Urinary bladder (tissue), 4 donors: ENCODE data around the gene BEAN1. TPM values are rescaled to one million over a fixed set of nuclear protein-coding genes. Genes with fewer than 3 reads are reported as not detected.

Experiments used
- DNase-seq: peaks from one replicate; pipeline ENCODE4 v3.0.0-alpha.2; 2015; ENCODE audit errors: extremely low spot score
- H3K27ac ChIP-seq: one replicate; pipeline ENCODE4 v1.5.1; 2013; ENCODE audit warnings: low read depth, mild to moderate bottlenecking, moderate library complexity
- H3K36me3 ChIP-seq: one replicate; pipeline ENCODE4 v1.6.1; 2013; ENCODE audit warnings: mild to moderate bottlenecking, moderate library complexity; ENCODE audit not compliant: insufficient read depth
- H3K4me1 ChIP-seq: one replicate; pipeline ENCODE4 v1.6.1; 2013; ENCODE audit warnings: mild to moderate bottlenecking, moderate library complexity; ENCODE audit not compliant: insufficient read depth
- H3K4me3 ChIP-seq: one replicate; pipeline ENCODE4 v1.5.1; 2013; ENCODE audit warnings: low read depth, low read length
- WGBS: extraction: QIAGEN DNeasy Blood & Tissue Kit; methylation state at CpG from one replicate; pipeline ENCODE4 v1.1.7; 2013; 5-methylcytosine and 5-hydroxymethylcytosine counted together
- polyA plus RNA-seq: library from polyadenylated mRNA; stranded (reverse); fragments of 200-250 nt; gene quantifications from one replicate; pipeline ENCODE4 v1.2.3, GENCODE V29; 2013
- total RNA-seq: library from RNA; depleted of rRNA; stranded (reverse); fragments of >200 nt; gene quantifications from one replicate; pipeline ENCODE4 v1.2.3, GENCODE V29; 2014
- donor health status: healthy with polysubstance abuse.
- donor health status: healthy.

Gene BEAN1
- total and polyA plus RNA-seq, 2 donors: 0.85 to 1.0 TPM

DNA sequence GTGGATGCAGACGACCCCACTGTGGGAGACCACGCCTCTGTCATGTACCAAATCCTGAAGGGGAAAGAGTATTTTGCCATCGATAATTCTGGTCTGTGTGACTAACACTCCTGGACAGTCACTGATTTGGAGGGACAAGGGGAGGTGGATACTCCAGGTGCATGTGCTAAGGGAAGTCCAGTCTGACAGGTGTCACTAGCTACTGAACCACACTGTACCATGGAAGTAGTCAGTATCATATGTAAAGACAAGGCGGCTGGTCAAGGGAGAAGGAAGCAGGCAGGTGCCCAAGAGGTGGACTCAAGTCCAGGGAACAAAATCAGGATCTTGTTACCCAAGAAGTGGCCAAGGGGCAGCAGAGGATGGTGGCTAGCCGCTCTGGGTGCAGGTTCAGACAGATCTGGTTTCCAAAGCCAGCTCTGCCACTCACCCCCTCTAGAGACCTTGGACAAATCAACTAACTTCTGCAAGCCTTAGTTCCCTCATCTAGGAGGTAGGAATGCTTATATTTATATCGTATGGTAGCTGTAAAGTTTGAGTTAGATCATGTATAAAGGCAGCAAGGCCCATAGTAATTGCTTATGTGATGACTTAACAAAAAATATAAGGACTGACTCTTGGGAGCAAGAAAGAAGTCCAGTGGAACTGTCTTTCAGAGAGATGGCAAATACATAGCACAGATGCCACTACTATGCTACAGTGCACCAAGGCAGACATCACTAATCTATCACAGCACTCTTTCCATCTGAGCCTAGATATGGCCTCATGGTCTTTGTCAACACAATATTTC, 38.5 kb upstream of the BEAN1 start:
- no peak for DNase-seq
- H3K36me3 ChIP-seq: no peaks in the 10 kb centered on the region
- no peaks in the 10 kb centered on the region for H3K4me1 ChIP-seq
- H3K27ac ChIP-seq: no peak overlapping the region
- 86% methylated on average over 6 of the region's 6 CpGs for WGBS
- no peak overlapping the region for H3K4me3 ChIP-seq

DNA sequence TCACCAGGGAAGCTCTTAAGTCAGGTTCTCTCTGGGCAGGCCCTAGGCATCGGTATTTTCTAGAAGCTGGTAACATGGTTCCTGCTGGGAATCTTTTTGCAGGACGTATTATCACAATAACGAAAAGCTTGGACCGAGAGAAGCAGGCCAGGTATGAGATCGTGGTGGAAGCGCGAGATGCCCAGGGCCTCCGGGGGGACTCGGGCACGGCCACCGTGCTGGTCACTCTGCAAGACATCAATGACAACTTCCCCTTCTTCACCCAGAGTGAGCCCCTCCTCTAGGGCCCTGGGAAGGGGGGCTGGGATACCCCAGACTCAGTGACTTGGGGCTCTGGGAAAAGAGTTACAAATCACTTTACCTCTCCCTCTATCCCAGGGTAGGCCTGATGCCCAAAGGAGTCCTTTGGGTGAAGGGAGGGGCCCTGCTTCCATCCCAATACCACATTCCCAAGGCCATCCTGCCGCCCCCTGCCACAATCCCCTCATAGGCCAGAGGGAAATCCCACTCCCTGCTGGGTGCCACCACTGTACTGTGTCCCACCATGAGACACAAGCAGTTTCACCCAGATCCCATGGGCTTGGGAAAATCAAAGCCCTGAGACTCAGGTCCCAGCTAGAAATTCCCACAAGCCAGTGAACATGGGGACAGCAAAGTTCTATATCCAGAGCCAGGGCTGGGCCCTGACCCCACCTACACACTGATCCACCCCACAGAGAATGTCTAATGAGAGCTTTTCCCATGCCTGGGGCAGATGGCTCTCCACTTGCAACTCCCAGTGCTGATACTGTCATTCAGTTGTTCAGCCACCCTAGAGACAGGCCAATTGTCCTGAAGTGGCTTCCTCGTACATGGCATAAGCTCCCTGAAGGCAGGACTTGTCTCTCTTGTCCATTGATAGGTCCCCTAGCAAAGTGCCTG, 37.6 kb upstream of the BEAN1 start:
- Histone ChIP-seq H3K4me1 (no peaks in the 10 kb centered on the region), H3K27ac (no peak overlapping the region), H3K36me3 (no peaks in the 10 kb centered on the region), H3K4me3 (no peak overlapping the region)
- DNase-seq: no peak
- 96% methylated on average over 13 of the region's 13 CpGs for WGBS

GRCh38 chr16:66390346-66391108, 36.6 kb upstream of the BEAN1 start:
- 93% methylated on average over 14 of the region's 14 CpGs for WGBS
- Histone ChIP-seq H3K36me3 (no peaks in the 10 kb centered on the region), H3K27ac (no peak overlapping the region), H3K4me3 (no peak overlapping the region), H3K4me1 (no peaks in the 10 kb centered on the region)
- no peak for DNase-seq

- Histone ChIP-seq H3K27ac (no peak overlapping the region), H3K4me1 (no peaks in the 10 kb centered on the region), H3K4me3 (no peak overlapping the region), H3K36me3 (no peaks in the 10 kb centered on the region)
- 80% methylated on average over 18 of the region's 18 CpGs for WGBS
- DNase-seq: no peak
These were observed 35.1 kb upstream of the BEAN1 start for GRCh38 chr16:66391726-66392670.

DNA sequence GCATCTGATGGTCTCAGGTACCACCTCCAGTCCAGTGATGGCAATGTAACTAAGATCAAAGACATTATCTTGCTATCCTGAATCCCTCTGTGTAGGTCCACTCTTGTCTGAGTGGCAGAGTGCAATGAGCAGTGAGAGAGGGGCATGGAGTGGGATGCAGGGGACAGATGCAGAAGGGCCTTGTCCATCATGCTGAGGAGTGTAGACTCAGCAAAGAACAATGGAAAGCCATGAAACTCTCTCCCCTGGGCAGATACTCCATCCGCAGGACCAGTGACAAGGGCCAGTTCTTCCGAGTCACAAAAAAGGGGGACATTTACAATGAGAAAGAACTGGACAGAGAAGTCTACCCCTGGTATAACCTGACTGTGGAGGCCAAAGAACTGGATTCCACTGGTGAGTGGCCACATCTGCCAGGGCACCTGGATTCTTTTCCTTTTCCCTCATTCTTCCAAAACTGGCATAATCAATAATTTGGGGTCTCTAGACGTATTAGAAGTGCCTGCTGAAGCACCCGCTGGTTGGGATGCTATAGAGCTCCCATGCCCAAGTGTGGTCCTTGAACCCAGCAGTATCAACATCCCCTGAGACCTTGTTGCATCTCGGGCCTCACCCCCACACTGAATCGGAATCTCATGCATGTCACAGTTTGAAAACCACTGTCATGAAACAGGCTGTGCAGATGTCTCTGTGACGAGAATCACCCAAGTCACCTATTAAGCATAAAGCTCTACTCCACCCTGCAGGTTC, 31.1 kb upstream of the BEAN1 start:
- no peak for DNase-seq
- WGBS: 93% methylated on average over 7 of the region's 7 CpGs
- Histone ChIP-seq H3K36me3 (no peaks in the 10 kb centered on the region), H3K27ac (no peak overlapping the region), H3K4me1 (no peaks in the 10 kb centered on the region), H3K4me3 (no peak overlapping the region)

DNA sequence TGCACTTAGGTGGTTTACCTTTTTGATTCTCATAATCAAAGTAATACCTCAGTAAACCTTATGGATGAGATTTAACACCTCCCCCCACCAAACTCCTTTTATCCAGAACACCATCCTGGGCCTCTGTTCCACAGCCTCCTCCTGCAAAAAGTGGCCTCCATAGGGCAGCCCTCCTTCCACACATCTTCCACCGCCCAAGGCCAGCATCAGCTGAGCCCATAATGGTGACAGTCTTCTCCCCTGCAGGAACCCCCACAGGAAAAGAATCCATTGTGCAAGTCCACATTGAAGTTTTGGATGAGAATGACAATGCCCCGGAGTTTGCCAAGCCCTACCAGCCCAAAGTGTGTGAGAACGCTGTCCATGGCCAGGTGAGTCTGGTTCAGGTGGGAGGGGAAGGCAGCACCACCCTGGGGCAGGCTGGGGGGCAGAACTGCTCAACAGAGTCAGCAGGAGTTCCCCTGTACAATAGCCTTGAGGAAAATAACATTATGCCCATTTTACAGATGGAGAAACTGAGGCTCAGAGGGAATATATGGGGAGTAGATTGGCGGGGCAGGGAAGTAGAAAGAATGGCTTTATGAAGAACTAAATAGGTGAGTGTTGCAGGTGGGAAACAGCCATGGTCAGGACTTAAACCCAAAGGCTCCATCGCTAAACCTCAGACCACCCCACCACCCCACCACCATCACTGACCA, 29.2 kb upstream of the BEAN1 start:
- Histone ChIP-seq H3K27ac (no peak overlapping the region), H3K4me1 (no peaks in the 10 kb centered on the region), H3K4me3 (no peak overlapping the region), H3K36me3 (no peaks in the 10 kb centered on the region)
- no peak for DNase-seq
- 75% methylated on average over 5 of the region's 5 CpGs for WGBS

DNA sequence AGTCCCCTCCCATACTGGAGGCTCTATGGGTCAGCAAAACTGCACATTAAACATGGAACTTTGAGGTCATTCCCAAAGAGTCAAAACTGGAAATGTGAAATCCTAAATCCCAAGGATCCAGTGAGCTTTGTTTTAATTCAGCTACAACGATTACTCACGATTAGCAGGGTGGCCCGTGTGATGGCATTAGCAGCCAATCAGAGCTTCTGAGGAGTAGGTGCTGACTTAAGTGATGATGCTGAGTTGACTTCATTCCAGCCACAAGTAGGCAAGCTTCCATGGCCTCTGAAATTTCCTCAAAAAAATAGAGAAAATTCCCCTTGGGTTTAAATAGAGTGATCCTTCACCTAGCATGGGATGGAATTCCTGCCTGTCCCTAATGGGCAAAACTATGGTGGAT, 28.1 kb upstream of the BEAN1 start:
- no peak for DNase-seq
- Histone ChIP-seq H3K36me3 (no peaks in the 10 kb centered on the region), H3K27ac (no peak overlapping the region), H3K4me3 (no peak overlapping the region), H3K4me1 (no peaks in the 10 kb centered on the region)
- 69% methylated on average over 3 of the region's 3 CpGs for WGBS

- no peaks in the 10 kb centered on the region for H3K4me1 ChIP-seq
- no peak overlapping the region for H3K27ac ChIP-seq
- 64% methylated on average over 3 of the region's 3 CpGs for WGBS
- no peaks in the 10 kb centered on the region for H3K36me3 ChIP-seq
- DNase-seq: no peak
- H3K4me3 ChIP-seq: no peak overlapping the region
These were observed 27.2 kb upstream of the BEAN1 start for GRCh38 chr16:66399930-66400329.

DNA sequence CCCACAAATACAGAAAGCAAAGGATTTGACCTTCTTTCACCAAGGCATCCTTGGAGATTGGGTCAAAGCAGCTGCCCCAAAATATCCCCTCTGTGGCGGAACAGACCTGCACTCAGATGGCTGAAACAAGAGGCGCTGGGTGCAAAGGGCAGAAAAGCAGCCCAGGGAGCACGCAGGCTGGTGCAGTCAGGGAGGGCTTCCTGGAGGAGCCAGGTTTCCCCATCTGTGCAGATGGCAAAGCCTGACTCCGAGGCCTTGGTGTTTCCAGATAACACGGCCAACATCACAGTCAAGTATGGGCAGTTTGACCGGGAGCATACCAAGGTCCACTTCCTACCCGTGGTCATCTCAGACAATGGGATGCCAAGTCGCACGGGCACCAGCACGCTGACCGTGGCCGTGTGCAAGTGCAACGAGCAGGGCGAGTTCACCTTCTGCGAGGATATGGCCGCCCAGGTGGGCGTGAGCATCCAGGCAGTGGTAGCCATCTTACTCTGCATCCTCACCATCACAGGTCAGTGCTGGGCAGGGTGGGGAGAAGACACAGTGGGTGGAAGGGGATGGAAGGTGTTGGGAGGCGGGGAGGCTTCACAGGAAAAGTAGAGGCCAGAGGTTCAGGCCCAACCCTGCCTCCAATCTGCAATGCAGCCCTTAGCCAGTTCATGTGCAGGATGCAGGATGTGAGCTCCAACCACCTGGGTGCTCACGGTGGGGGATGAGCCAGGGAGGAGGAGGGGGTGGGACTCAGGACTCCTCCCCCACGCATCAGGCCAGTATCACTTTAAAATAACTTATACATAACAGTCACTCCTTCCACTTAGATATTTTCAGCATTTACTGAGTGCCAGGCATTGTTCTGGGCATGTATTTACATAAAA, 26.4 kb upstream of the BEAN1 start:
- H3K4me3 ChIP-seq: no peak overlapping the region
- no peaks in the 10 kb centered on the region for H3K36me3 ChIP-seq
- WGBS: 90% methylated on average over 20 of the region's 20 CpGs
- DNase-seq: no peak
- H3K4me1 ChIP-seq: no peaks in the 10 kb centered on the region
- H3K27ac ChIP-seq: no peak overlapping the region

- DNase-seq: no peak
- no peaks in the 10 kb centered on the region for H3K36me3 ChIP-seq
- whole genome bisulfite sequencing: 70% methylated on average over 11 of the region's 11 CpGs
- no peaks in the 10 kb centered on the region for H3K4me1 ChIP-seq
- H3K4me3 ChIP-seq: no peak overlapping the region
- H3K27ac ChIP-seq: no peak overlapping the region
These were observed 25.5 kb upstream of the BEAN1 start for GRCh38 chr16:66401610-66402009.

DNA sequence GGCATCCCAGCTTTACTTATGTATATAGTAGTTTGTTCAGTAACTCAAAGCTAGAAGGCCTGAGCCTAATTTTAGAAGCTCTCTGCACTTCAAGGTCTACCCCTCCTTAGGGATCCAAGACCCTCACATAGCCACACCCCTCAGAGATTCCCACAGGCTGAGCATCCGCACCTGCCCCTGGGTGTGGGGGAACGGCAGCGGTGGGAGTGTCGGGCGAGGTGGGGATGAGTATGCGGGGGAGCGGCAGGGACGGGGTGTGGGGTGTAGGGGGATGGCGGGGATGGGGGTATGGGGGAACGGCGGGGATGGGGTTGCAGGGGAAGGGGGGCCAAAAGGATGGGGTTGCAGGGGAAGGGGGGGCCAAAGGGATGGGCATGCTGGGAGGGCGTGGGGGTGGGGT, 24.9 kb upstream of the BEAN1 start:
- no peak for DNase-seq
- H3K36me3 ChIP-seq: no peaks in the 10 kb centered on the region
- no peak overlapping the region for H3K27ac ChIP-seq
- 83% methylated on average over 12 of the region's 12 CpGs for WGBS
- H3K4me1 ChIP-seq: no peaks in the 10 kb centered on the region
- H3K4me3 ChIP-seq: no peak overlapping the region
